ENCODE measurements around the gene VPS9D1.

VPS9D1 gene

GRCh38 chr16:89720813-89721545 is at the start of gene VPS9D1, which contains the start of gene ZNF276:
Gene VPS9D1 (minus strand): TSS chr16:89720898. CDS start chr16:89720861, 37 bp downstream.
Gene ZNF276 (plus strand): TSS chr16:89721537. CDS start chr16:89721641, 104 bp downstream.
- DNase-seq = peak; percentile 74

DNA sequence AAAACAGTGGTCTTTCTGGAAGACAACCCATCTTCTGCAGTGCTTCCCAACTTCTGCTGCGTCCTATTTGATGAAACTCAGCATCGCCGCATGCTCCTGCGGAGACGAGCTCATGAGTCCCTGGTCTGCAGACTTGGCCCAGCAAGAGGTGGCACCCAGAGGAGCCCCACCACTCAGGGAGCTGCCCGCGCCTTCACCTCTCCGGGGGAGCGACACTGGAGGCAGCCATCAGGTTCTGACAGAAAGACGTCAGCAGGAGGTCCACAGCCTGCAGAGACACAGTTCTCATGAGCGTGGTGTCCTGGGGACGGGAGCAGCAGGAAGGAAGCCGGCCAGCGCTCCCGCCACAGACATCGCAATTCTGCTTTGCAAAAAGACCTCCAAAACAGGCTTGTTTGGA is 49.7 kb upstream of the VPS9D1 start:
- DNase-seq = no peak

- DNase-seq = no peak
These were observed 44.7 kb upstream of the VPS9D1 start for GRCh38 chr16:89765292-89765830.

GRCh38 chr16:89764711-89765201 is 44.1 kb upstream of the VPS9D1 start:
- DNase-seq = no peak

DNA sequence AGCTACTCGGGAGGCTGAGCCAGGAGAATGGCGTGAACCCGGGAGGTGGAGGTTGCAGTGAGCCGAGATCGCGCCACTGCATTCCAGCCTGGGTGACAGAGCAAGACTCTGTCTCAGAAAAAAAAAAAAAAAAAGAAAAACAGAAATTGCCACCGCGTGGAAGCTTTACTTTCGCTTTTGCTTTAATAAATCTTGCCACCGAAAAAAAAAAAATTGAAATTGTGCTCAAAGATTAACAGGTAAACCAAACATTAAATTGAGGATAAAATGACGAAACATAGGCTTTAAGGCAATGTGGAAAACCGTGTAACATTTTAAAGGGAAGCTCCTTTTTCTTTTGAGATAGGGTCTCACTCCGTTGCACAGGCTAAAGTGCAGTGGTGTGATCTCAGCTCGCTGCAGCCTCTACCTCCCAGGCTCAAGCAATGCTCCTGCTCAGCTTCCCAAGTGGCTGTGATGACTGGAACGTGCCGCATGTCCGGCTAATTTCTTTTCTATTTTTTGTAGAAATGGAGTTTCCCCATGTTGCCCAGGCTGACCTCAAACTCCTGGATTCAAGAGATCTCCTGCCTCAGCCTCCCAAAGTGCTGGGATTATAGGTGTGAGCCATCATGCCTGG is 40.7 kb upstream of the VPS9D1 start:
- no peak for DNase-seq

DNA sequence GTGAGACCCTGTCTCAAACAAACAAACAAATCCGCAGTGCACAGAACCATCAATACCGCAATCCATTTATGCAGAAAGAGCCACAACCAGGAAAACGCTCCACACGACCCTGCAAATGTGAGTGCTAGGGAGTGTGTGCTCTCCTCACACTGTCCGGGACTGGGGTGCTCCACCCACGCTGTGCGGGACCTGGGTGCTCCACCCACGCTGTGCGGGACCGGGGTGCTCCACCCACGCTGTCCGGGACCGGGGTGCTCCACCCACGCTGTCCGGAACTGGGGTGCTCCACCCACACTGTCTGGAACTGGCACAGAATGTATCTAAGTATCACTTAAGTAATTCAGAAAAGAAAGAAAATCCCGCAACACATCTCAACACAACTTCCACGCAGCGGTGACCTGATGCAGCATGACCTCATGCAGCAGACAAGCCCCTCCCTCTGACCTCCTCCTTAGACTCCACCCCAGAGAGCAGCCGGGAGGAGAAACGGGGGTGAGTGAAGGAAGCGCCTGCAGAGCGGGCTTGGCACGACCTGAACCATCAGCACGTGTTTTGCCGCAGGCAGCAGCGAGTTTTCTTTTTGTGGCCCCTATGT is 39.1 kb upstream of the VPS9D1 start:
- DNase-seq = no peak

- DNase-seq = no peak
These were observed 28.9 kb upstream of the VPS9D1 start for GRCh38 chr16:89749637-89750036.

GRCh38 chr16:89748921-89749320 is 28.2 kb upstream of the VPS9D1 start:
- DNase-seq = no peak

- no peak for DNase-seq
These were observed 27.4 kb upstream of the VPS9D1 start for GRCh38 chr16:89748076-89748475.

GRCh38 chr16:89746043-89746442 is 25.3 kb upstream of the VPS9D1 start:
- no peak for DNase-seq

- DNase-seq = no peak
These were observed 24.1 kb upstream of the VPS9D1 start for GRCh38 chr16:89744813-89745212.

- DNase-seq = no peak
These were observed 22.2 kb upstream of the VPS9D1 start for GRCh38 chr16:89742948-89743347.

DNA sequence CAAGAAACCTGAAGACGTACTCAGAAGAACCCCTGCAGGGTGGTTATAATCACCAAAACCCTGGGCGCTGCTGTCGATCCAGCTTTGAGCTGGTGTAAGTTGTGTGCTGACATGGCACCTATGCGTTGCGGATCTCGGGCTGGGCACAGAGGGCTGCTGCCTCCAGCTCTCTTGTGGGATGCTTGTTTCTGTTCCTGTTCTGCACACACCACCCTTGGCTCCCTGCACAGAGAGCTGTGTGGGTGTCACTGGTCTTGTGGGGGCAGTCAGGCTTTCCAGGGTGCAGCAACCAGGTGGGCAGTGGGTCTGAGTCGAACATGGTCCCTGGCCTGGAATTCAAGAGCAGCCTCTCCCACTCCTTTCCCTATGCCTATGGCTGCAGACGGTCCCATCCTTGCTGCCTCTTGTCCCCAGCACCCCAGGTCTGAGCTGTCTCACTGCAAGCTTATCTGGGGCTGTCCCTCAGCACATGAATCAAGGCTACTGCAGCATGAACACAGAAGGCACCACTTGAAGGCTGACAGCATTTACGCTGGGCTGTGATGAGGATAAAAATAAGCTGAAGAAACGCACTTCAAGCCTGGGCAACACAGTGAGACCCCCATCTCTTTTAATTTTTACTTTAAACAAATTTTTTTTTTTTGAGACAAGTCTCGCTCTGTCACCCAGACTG is 20.8 kb upstream of the VPS9D1 start:
- no peak for DNase-seq

DNA sequence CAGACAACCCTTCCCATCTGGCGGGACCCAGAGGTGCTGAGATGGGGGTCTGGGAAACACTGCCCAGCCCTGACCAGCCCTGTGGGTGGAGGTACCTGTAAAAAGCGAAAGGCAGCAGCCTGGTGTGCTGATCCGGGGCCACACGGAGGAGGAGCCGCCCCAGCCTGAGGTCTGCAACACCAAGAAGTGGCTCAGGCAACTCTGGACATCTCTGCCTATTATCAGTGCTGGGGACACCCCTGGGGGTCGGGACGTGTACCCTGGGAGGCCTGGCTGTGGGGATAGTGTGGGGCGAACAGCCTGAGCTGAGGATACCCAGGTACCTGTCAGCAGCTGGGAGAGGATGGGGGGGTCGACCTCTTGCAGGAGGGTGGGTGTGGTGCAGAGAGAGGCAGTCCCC is 18.7 kb upstream of the VPS9D1 start:
- DNase-seq = no peak

DNA sequence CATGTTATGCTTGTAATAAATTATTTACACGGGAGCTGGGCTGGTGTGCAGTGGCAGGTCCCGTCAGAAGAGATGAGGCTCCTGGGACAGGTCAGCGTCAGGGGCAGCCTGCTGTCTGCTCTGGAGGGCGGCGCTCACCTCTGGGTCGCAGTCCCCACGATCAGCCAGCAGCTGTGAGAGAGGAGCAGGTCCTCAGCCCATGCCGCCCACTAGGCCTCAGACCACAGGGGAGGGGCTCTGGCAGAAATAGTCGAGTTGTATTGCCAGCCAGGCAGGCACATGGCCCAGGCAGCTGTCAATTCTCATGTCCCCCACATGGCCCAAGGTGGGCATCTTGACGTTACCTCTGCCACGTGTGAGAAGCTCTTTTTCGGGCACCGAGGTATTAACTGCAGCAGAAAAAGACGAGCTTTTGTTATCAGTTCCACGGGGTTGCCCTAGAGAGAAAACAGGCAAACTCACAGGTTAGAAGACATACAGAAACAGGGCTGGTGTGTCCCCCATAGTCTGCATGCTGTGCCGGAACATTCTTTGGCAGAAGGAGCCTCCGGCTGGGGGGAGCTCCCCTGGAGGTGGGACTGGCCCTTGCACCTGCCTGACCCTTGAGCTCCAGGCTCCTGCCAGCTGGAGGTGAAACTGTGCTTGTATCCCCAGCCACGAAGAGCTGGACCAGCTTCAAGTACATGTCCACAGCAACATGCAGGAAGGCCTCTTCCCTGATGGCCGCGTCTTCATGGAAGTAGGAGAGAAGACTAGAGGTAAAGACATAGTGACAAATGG is 18.0 kb upstream of the VPS9D1 start:
- no peak for DNase-seq

DNA sequence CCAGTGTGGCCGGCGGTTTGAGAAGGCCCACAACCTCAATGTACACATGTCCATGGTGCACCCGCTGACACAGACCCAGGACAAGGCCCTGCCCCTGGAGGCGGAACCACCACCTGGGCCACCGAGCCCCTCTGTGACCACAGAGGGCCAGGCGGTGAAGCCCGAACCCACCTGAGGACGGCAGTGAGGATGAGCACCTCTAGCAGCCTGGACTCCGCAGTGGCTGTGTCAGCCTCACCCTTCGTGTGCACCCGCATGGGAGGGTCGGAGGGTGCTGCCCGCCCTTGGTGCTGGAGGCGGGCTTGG is 17.3 kb upstream of the VPS9D1 start:
- DNase-seq = no peak

DNA sequence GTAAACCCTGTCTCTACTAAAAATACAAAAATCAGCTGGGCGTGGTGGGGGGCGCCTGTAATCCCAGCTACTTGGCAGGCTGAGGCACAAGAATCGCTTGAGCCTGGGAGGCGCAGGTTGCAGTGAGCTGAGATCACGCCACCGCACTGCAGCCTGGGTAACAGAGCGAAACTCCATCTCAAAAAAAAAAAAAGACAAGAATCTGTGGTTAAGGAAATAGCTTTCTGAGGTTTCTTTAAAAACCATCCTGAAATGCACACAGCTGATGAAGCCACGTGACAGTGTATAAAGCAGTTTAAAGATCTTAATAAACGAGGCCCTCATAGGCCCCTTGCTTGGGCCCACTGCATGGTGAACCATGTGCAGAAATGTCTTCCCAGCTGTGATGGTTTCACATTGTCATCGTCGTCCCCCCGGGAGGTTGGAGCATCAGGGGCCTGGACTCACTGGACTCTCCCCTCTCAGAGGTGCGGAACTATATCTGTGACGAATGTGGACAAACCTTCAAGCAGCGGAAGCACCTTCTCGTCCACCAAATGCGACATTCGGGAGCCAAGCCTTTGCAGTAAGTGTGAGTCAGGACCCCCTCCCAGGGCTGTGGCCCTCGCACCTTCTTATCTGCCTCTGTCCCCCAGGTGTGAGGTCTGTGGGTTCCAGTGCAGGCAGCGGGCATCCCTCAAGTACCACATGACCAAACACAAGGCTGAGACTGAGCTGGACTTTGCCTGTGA is 16.8 kb upstream of the VPS9D1 start:
- no peak for DNase-seq

GRCh38 chr16:89736554-89736953 is 15.9 kb upstream of the VPS9D1 start:
- no peak for DNase-seq

GRCh38 chr16:89733792-89734191 is 13.1 kb upstream of the VPS9D1 start:
- DNase-seq = no peak

GRCh38 chr16:89733322-89733721 is 12.6 kb upstream of the VPS9D1 start:
- no peak for DNase-seq

DNA sequence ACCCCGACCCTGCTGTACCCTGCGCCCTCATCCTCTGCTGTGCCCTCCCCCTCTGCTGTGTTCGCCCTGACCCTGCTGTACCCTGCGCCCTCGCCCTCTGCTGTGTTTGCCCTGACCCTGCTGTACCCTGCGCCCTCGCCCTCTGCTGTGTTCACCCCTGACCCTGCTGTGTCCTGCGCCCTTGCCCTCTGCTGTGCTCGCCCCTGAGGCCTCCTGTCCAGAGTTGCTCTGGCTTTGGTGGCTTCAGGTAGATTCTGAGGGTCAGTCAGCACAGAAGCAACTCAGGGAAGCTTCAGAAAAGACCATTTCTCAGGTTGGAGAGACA is 12.2 kb upstream of the VPS9D1 start:
- DNase-seq = no peak
